Measurements from ENCODE around the gene ARSK. TPM values are rescaled to one million over a fixed set of nuclear protein-coding genes. Genes with fewer than 3 reads are reported as not detected.

ARSK gene
- total and polyA plus RNA-seq, 2 of the 13 experiments (the other 11 are each of a cell fraction or from before 2014, with no cell fraction given), result 7.9 TPM

GRCh38 chr5:95649274-95649673 is 94.4 kb downstream of the ARSK start:
- Histone ChIP-seq H3K27ac (ENCODE audit: extremely low read length, insufficient read depth, low read length) (no peak overlapping the region), H3K4me1 (ENCODE audit: insufficient read depth, low read length) (peaks cover 33% of the 10 kb centered on the region), H2AFZ (ENCODE audit: low read length) (no peak overlapping the region), H3K79me2 (ENCODE audit: insufficient read depth, low read length) (no peaks in the 10 kb centered on the region), H3K4me2 (ENCODE audit: low read depth, low read length) (no peak overlapping the region), H3K9me3 (ENCODE audit: low read length) (no peaks in the 10 kb centered on the region), H3K4me3 (replicated peaks in 1 of 3; ENCODE audit: insufficient read depth in 1 of 3, low read depth in 2 of 3, low read length in 3 of 3) (no peak overlapping the region), H3K27me3 (ENCODE audit: control insufficient read depth in 1 of 2, insufficient read depth in 2 of 2, low read length in 2 of 2) (no peaks in the 10 kb centered on the region), H4K20me1 (ENCODE audit: insufficient read depth, low read length) (no peaks in the 10 kb centered on the region), H3K9ac (ENCODE audit: insufficient read depth, low read depth, low read length) (no peak overlapping the region), H3K36me3 (replicated peaks in 1 of 2; ENCODE audit: control insufficient read depth in 1 of 2, insufficient read depth in 2 of 2, low read length in 2 of 2) (no peaks in the 10 kb centered on the region)
- BruUV-seq (replicated peaks), result no TSS peak
- DNase-seq (ENCODE audit: low spot score) (no peak), FAIRE-seq (no peak), ATAC-seq (no peak)
- no peak for TF ChIP-seq ZNF687 (CRISPR knock-in tag; IDR thresholded peaks at IDR 0.05)
- TF ChIP-seq ELF4 (CRISPR knock-in tag; IDR thresholded peaks at IDR 0.05; ENCODE audit: borderline replicate concordance), result no peak
- TF ChIP-seq HES4 (CRISPR knock-in tag; IDR thresholded peaks at IDR 0.05; ENCODE audit: borderline replicate concordance), result no peak
- no peak for TF ChIP-seq ZNF777 (CRISPR knock-in tag; IDR thresholded peaks at IDR 0.05)
- no peak for TF ChIP-seq SALL2 (CRISPR knock-in tag; IDR thresholded peaks at IDR 0.05)
- TF ChIP-seq NFYB (CRISPR knock-in tag; IDR thresholded peaks at IDR 0.05), result no peak
- no peak for TF ChIP-seq PHF21A (CRISPR knock-in tag; IDR thresholded peaks at IDR 0.05)
- TF ChIP-seq RORA (CRISPR knock-in tag; IDR thresholded peaks at IDR 0.05), result no peak
- ChIA-PET POLR2A (no interaction called here), CTCF (ENCODE audit: low intra/inter-chr PET ratio, low total read pairs) (no interaction called here)
- intact Hi-C loops (cut with micrococcal nuclease; ENCODE audit: unreplicated experiment), result loop anchor here (5.0 to 10.0 kb wide), 4 partner anchors 83 to 946 kb away; partner anchors contain the start of genes ARSK, RHOBTB3 and SKIC3
- in situ Hi-C loops (cut with HindIII; ENCODE audit: extremely low pct_ligation_motif_present, low pct_unique_long_range_greater_than_20kb), result loop anchor here (25.0 kb wide), 1 partner anchor 688 kb away; no protein-coding TSS in a partner anchor

Measured in HepG2 (cell line).